PFSK-1 (cell line): Measurements from ENCODE around the gene FKBP4.

Source experiments
- FOXP2 ChIP-seq: optimal IDR thresholded peaks from 2 replicates; pipeline ENCODE3; 2011; ENCODE audit warnings: borderline replicate concordance, control low read depth, inconsistent platforms; ENCODE audit not compliant: insufficient read depth; ENCODE audit errors: extremely low read length, extremely low read depth
- POLR2AphosphoS5 ChIP-seq: IDR thresholded peaks from 2 replicates; pipeline ENCODE4 v1.6.1; 2012; ENCODE audit warnings: low read depth, mild to moderate bottlenecking, control low read depth, low read length, moderate library complexity
- REST ChIP-seq, 2 experiments: IDR thresholded peaks; 2 replicates each; pipeline versions ENCODE4 v1.6.1 to v1.8.0; 2011 to 2012; ENCODE audit warnings: low read depth in 2 of 2, low read length in 2 of 2, control low read depth in 1 of 2, inconsistent platforms in 1 of 2, mild to moderate bottlenecking in 1 of 2, moderate library complexity in 1 of 2; ENCODE audit not compliant: insufficient read depth in 1 of 2
- SIN3A ChIP-seq: IDR thresholded peaks from 2 replicates; pipeline ENCODE4 v1.6.1; 2012; ENCODE audit warnings: mild to moderate bottlenecking, low read length, moderate library complexity, borderline replicate concordance; ENCODE audit not compliant: insufficient read depth
- TAF1 ChIP-seq: IDR thresholded peaks from 2 replicates; pipeline ENCODE4 v1.6.1; 2012; ENCODE audit warnings: low read length, control low read depth, borderline replicate concordance; ENCODE audit not compliant: insufficient read depth

The FKBP4 gene

GRCh38 chr12:2796187-2796666, 1.5 kb downstream of the FKBP4 start:
- TF ChIP-seq FOXP2 (no peak), POLR2AphosphoS5 (no peak), REST (IDR thresholded peaks at IDR 0.05; ENCODE audit: insufficient read depth in 1 of 2, low read depth in 2 of 2, low read length in 2 of 2) (no peak), TAF1 (0 out of 2 replicates have a peak, but pooled peaks have one; percentile 1)

- TF ChIP-seq TAF1 (no peak), FOXP2 (no peak), SIN3A (no peak), REST (IDR thresholded peaks at IDR 0.05; ENCODE audit: insufficient read depth in 1 of 2, low read depth in 2 of 2, low read length in 2 of 2) (no peak), POLR2AphosphoS5 (no peak)
Measured at GRCh38 chr12:2797721-2798418, 3.1 kb downstream of the FKBP4 start.

- TF ChIP-seq TAF1: no peak
- TF ChIP-seq POLR2AphosphoS5: no peak
- no peak for TF ChIP-seq FOXP2
- TF ChIP-seq REST (IDR thresholded peaks at IDR 0.05; ENCODE audit: insufficient read depth in 1 of 2, low read depth in 2 of 2, low read length in 2 of 2): no peak
- TF ChIP-seq SIN3A: no peak
Measured at GRCh38 chr12:2800046-2800570, 5.3 kb downstream of the FKBP4 start.

- TF ChIP-seq SIN3A (no peak), TAF1 (no peak), POLR2AphosphoS5 (no peak), FOXP2 (no peak), REST (IDR thresholded peaks at IDR 0.05; ENCODE audit: insufficient read depth in 1 of 2, low read depth in 2 of 2, low read length in 2 of 2) (no peak)
Measured at GRCh38 chr12:2801044-2801783, 6.4 kb downstream of the FKBP4 start.
